OCI-LY1 (cell line): ENCODE results near the gene DIP2B.

Experiments
- EZH2 ChIP-seq: fragments of 200-600 bp; sonication (generic), shearing (Covaris generic); IDR thresholded peaks from 2 replicates; pipeline ENCODE4 v1.8.0; 2017; ENCODE audit warnings: borderline replicate concordance, mixed run types, mild to moderate bottlenecking, antibody characterized with exemption, low read length, moderate library complexity, mixed read lengths
- TF ChIP-seq, protein P1 (sequence below): fragments of 200-600 bp; sonication (generic), shearing (Covaris generic); IDR thresholded peaks from 2 replicates; pipeline ENCODE4 v1.5.1; 2017; ENCODE audit warnings: mild to moderate bottlenecking, antibody characterized with exemption, low read length, moderate library complexity, mixed read lengths

GRCh38 chr12:50620109-50620977, 115.6 kb downstream of the DIP2B start:
- TF ChIP-seq, protein P1, sequence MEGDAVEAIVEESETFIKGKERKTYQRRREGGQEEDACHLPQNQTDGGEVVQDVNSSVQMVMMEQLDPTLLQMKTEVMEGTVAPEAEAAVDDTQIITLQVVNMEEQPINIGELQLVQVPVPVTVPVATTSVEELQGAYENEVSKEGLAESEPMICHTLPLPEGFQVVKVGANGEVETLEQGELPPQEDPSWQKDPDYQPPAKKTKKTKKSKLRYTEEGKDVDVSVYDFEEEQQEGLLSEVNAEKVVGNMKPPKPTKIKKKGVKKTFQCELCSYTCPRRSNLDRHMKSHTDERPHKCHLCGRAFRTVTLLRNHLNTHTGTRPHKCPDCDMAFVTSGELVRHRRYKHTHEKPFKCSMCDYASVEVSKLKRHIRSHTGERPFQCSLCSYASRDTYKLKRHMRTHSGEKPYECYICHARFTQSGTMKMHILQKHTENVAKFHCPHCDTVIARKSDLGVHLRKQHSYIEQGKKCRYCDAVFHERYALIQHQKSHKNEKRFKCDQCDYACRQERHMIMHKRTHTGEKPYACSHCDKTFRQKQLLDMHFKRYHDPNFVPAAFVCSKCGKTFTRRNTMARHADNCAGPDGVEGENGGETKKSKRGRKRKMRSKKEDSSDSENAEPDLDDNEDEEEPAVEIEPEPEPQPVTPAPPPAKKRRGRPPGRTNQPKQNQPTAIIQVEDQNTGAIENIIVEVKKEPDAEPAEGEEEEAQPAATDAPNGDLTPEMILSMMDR, result no peak
- no peak for TF ChIP-seq EZH2
